Glutamatergic neuron (in vitro differentiated cells): ENCODE results near the gene IGSF9. TPM values are rescaled to one million over a fixed set of nuclear protein-coding genes. Genes with fewer than 3 reads are reported as not detected.

Source experiments
- DNase-seq: peaks from one replicate; pipeline ENCODE4 v3.0.0; 2022
- H3K27ac Mint-ChIP-seq: one replicate; pipeline ENCODE4 v1.8.0; 2020; ENCODE audit warnings: mild to moderate bottlenecking, mixed read lengths, inconsistent platforms; ENCODE audit not compliant: unreplicated experiment
- H3K27me3 Mint-ChIP-seq: one replicate; pipeline ENCODE4 v1.8.0; 2020; ENCODE audit warnings: mild to moderate bottlenecking, moderate library complexity, mixed read lengths, inconsistent platforms; ENCODE audit not compliant: unreplicated experiment
- H3K36me3 Mint-ChIP-seq: one replicate; pipeline ENCODE4 v1.8.0; 2020; ENCODE audit warnings: mild to moderate bottlenecking, mixed read lengths, inconsistent platforms; ENCODE audit not compliant: unreplicated experiment
- H3K4me1 Mint-ChIP-seq: one replicate; pipeline ENCODE4 v1.8.0; 2020; ENCODE audit warnings: mild to moderate bottlenecking, low read depth, mixed read lengths, inconsistent platforms; ENCODE audit not compliant: unreplicated experiment
- H3K4me3 Mint-ChIP-seq: one replicate; pipeline ENCODE4 v1.8.0; 2020; ENCODE audit warnings: mild to moderate bottlenecking, mixed read lengths, inconsistent platforms; ENCODE audit not compliant: unreplicated experiment
- H3K9me3 Mint-ChIP-seq: one replicate; pipeline ENCODE4 v1.8.0; 2020; ENCODE audit warnings: mild to moderate bottlenecking, moderate library complexity, mixed read lengths, inconsistent platforms; ENCODE audit not compliant: unreplicated experiment
- CTCF ChIP-seq: fragments of 200-600 bp; sonication (generic); IDR thresholded peaks from one replicate; pipeline ENCODE4 v1.5.0; 2021; ENCODE audit not compliant: partially characterized antibody, unreplicated experiment
- total RNA-seq: library from RNA; stranded (reverse); fragmentation: NEBNext Ultra II Directional; extraction: Animal tissue kit (Norgen Biotek cat#: 25700); gene quantifications from one replicate; pipeline ENCODE4 v1.2.1, GENCODE V29; 2021; ENCODE audit not compliant: unreplicated experiment

The IGSF9 gene
- total RNA-seq, 1 donor from 2014 or later = 23.4 TPM

- Mint-ChIP-seq H3K27me3 (peaks cover 2% of the 10 kb centered on the region), H3K27ac (no peak overlapping the region), H3K36me3 (no peaks in the 10 kb centered on the region), H3K4me1 (no peaks in the 10 kb centered on the region), H3K4me3 (no peak overlapping the region), H3K9me3 (peaks cover 4% of the 10 kb centered on the region)
- no peak for DNase-seq
- TF ChIP-seq CTCF = no peak
These were observed 12.4 kb upstream of the IGSF9 start for GRCh38 chr1:159957824-159958268.

GRCh38 chr1:159955456-159955855 lies 10.0 kb upstream of the IGSF9 start:
- no peaks in the 10 kb centered on the region for H3K36me3 Mint-ChIP-seq
- H3K4me1 Mint-ChIP-seq = no peaks in the 10 kb centered on the region
- no peak for TF ChIP-seq CTCF
- H3K27ac Mint-ChIP-seq = no peak overlapping the region
- H3K4me3 Mint-ChIP-seq = no peak overlapping the region
- peaks cover 5% of the 10 kb centered on the region for H3K9me3 Mint-ChIP-seq
- peaks cover 7% of the 10 kb centered on the region for H3K27me3 Mint-ChIP-seq
- DNase-seq = no peak

- Mint-ChIP-seq H3K4me1 (no peaks in the 10 kb centered on the region), H3K36me3 (no peaks in the 10 kb centered on the region), H3K4me3 (no peak within 1 kb of the TSS), H3K27ac (no peak within 1 kb of the TSS), H3K27me3 (peaks cover 7% of the 10 kb centered on the region), H3K9me3 (peaks cover 7% of the 10 kb centered on the region)
- no peak for TF ChIP-seq CTCF
- DNase-seq = no peak
These were observed 8.4 kb upstream of the IGSF9 start, which contains the start of gene SLAMF9 for GRCh38 chr1:159953536-159954515. TSS of gene SLAMF9 (minus strand) at chr1:159954237. CDS start at chr1:159954137, 100 bp downstream.

GRCh38 chr1:159952932-159953331 lies 7.5 kb upstream of the IGSF9 start:
- Mint-ChIP-seq H3K27ac (no peak overlapping the region), H3K4me1 (no peaks in the 10 kb centered on the region), H3K27me3 (peaks cover 8% of the 10 kb centered on the region), H3K36me3 (no peaks in the 10 kb centered on the region), H3K4me3 (no peak overlapping the region), H3K9me3 (peaks cover 9% of the 10 kb centered on the region)
- TF ChIP-seq CTCF = no peak
- DNase-seq = no peak

GRCh38 chr1:159951551-159951950 lies 6.1 kb upstream of the IGSF9 start:
- Mint-ChIP-seq H3K4me3 (no peak overlapping the region), H3K9me3 (peaks cover 9% of the 10 kb centered on the region), H3K36me3 (no peaks in the 10 kb centered on the region), H3K4me1 (no peaks in the 10 kb centered on the region), H3K27me3 (peaks cover 8% of the 10 kb centered on the region), H3K27ac (no peak overlapping the region)
- no peak for TF ChIP-seq CTCF
- DNase-seq = no peak
